ENCODE data around the gene DNPH1. TPM values are rescaled to one million over a fixed set of nuclear protein-coding genes. Genes with fewer than 3 reads are reported as not detected.

Gene DNPH1
- polyA plus RNA-seq, 6 donors from 2014 or later, result 101 to 176 (median 133) TPM

- DNase-seq (no peak), ATAC-seq (ENCODE audit: low read depth in 2 of 2) (no peak)
- peaks cover 6 to 50% (median 42%) of the 10 kb centered on the region in 3 donors for H3K27me3 Mint-ChIP-seq
- H3K9me3 Mint-ChIP-seq, result no peaks in the 10 kb centered on the region
- no peak overlapping the region for H3K27ac Mint-ChIP-seq
- peaks cover 7 to 15% (median 11%) of the 10 kb centered on the region in 3 donors for H3K4me1 Mint-ChIP-seq
- no peaks in the 10 kb centered on the region for H3K36me3 Mint-ChIP-seq
- H3K4me3 Mint-ChIP-seq, result no peak overlapping the region
Observed at GRCh38 chr6:43260791-43261190, 31.5 kb upstream of the DNPH1 start.

- no peak for ATAC-seq (ENCODE audit: low read depth in 2 of 2)
- Mint-ChIP-seq H3K4me1 (peaks cover 7 to 15% (median 11%) of the 10 kb centered on the region in 3 donors), H3K27ac (no peak overlapping the region), H3K36me3 (no peaks in the 10 kb centered on the region), H3K27me3 (peaks cover 11 to 58% (median 42%) of the 10 kb centered on the region in 3 donors), H3K9me3 (no peaks in the 10 kb centered on the region), H3K4me3 (peak overlapping the region in 1 of 8 donors; percentile 41)
- no peak for DNase-seq
Observed at GRCh38 chr6:43258807-43259686, 29.8 kb upstream of the DNPH1 start.

GRCh38 chr6:43258180-43258579, 28.9 kb upstream of the DNPH1 start:
- no peak for DNase-seq
- H3K27me3 Mint-ChIP-seq, result peaks cover 12 to 67% (median 44%) of the 10 kb centered on the region in 3 donors

GRCh38 chr6:43257367-43258145, 28.3 kb upstream of the DNPH1 start:
- Mint-ChIP-seq H3K4me1 (peaks cover 0 to 8% (median 4%) of the 10 kb centered on the region in 3 donors), H3K4me3 (no peak overlapping the region), H3K36me3 (no peaks in the 10 kb centered on the region), H3K9me3 (no peaks in the 10 kb centered on the region), H3K27me3 (peaks cover 17 to 73% (median 50%) of the 10 kb centered on the region in 3 donors), H3K27ac (peak overlapping the region in 2 of 6 donors; percentile 34 to 56)
- DNase-seq (no peak), ATAC-seq (ENCODE audit: low read depth in 2 of 2) (no peak)

More at GRCh38 chr6:43258180-43258579, 28.9 kb upstream of the DNPH1 start:
- Mint-ChIP-seq H3K27ac (no peak overlapping the region), H3K4me1 (peaks cover under 1 to 10% (median 4%) of the 10 kb centered on the region in 3 donors), H3K9me3 (no peaks in the 10 kb centered on the region), H3K36me3 (no peaks in the 10 kb centered on the region), H3K4me3 (no peak overlapping the region)
- ATAC-seq (ENCODE audit: low read depth in 2 of 2), result no peak

- Mint-ChIP-seq H3K36me3 (no peaks in the 10 kb centered on the region), H3K27ac (peak overlapping the region in 1 of 6 donors; percentile 23), H3K4me3 (no peak overlapping the region), H3K4me1 (peaks cover 0 to 2% (median 0%) of the 10 kb centered on the region in 3 donors), H3K9me3 (no peaks in the 10 kb centered on the region), H3K27me3 (peaks cover 20 to 75% (median 58%) of the 10 kb centered on the region in 3 donors)
- ATAC-seq (ENCODE audit: low read depth in 2 of 2) (no peak), DNase-seq (no peak)
Observed at GRCh38 chr6:43256670-43257366, 27.5 kb upstream of the DNPH1 start.

- ATAC-seq (ENCODE audit: low read depth in 2 of 2), result no peak
- no peak overlapping the region for H3K4me3 Mint-ChIP-seq
- DNase-seq, result no peak
- H3K27ac Mint-ChIP-seq, result peak overlapping the region in 1 of 6 donors; percentile 86
- H3K4me1 Mint-ChIP-seq, result peaks cover 5 to 12% (median 8%) of the 10 kb centered on the region in 3 donors
- H3K27me3 Mint-ChIP-seq, result peaks cover 33 to 85% (median 70%) of the 10 kb centered on the region in 3 donors
- H3K36me3 Mint-ChIP-seq, result no peaks in the 10 kb centered on the region
- no peaks in the 10 kb centered on the region for H3K9me3 Mint-ChIP-seq
Observed at GRCh38 chr6:43255408-43256054, 26.2 kb upstream of the DNPH1 start.

GRCh38 chr6:43254846-43255245, 25.6 kb upstream of the DNPH1 start:
- DNase-seq (no peak), ATAC-seq (ENCODE audit: low read depth in 2 of 2) (no peak)
- peaks cover 35 to 82% (median 70%) of the 10 kb centered on the region in 3 donors for H3K27me3 Mint-ChIP-seq
- H3K27ac Mint-ChIP-seq, result no peak overlapping the region
- H3K36me3 Mint-ChIP-seq, result no peaks in the 10 kb centered on the region
- peaks cover 5 to 12% (median 8%) of the 10 kb centered on the region in 3 donors for H3K4me1 Mint-ChIP-seq
- H3K9me3 Mint-ChIP-seq, result no peaks in the 10 kb centered on the region
- no peak overlapping the region for H3K4me3 Mint-ChIP-seq

GRCh38 chr6:43254138-43254817, 25.0 kb upstream of the DNPH1 start:
- no peak for ATAC-seq (ENCODE audit: low read depth in 2 of 2)
- peaks cover 35 to 77% (median 65%) of the 10 kb centered on the region in 3 donors for H3K27me3 Mint-ChIP-seq

GRCh38 chr6:43253401-43253800, 24.1 kb upstream of the DNPH1 start:
- Mint-ChIP-seq H3K4me3 (no peak overlapping the region), H3K36me3 (no peaks in the 10 kb centered on the region), H3K9me3 (no peaks in the 10 kb centered on the region), H3K27ac (no peak overlapping the region), H3K27me3 (peaks cover 35 to 71% (median 60%) of the 10 kb centered on the region in 3 donors), H3K4me1 (peaks cover 5 to 12% (median 8%) of the 10 kb centered on the region in 3 donors)
- ATAC-seq (ENCODE audit: low read depth in 2 of 2) (no peak), DNase-seq (no peak)

More at GRCh38 chr6:43254138-43254817, 25.0 kb upstream of the DNPH1 start:
- Mint-ChIP-seq H3K4me1 (peaks cover 5 to 12% (median 8%) of the 10 kb centered on the region in 3 donors), H3K36me3 (no peaks in the 10 kb centered on the region), H3K27ac (no peak overlapping the region), H3K4me3 (no peak overlapping the region), H3K9me3 (no peaks in the 10 kb centered on the region)
- no peak for DNase-seq

GRCh38 chr6:43250992-43251373, 21.7 kb upstream of the DNPH1 start:
- H3K4me3 Mint-ChIP-seq, result peak overlapping the region in 1 of 8 donors; percentile 6
- H3K4me1 Mint-ChIP-seq, result peaks cover 23 to 26% (median 23%) of the 10 kb centered on the region in 3 donors
- ATAC-seq (ENCODE audit: low read depth in 2 of 2), result no peak
- no peaks in the 10 kb centered on the region for H3K9me3 Mint-ChIP-seq
- H3K27ac Mint-ChIP-seq, result peak overlapping the region in 1 of 6 donors; percentile 40
- peaks cover 37 to 60% (median 44%) of the 10 kb centered on the region in 3 donors for H3K27me3 Mint-ChIP-seq
- DNase-seq, result no peak
- H3K36me3 Mint-ChIP-seq, result no peaks in the 10 kb centered on the region

- Mint-ChIP-seq H3K4me1 (peaks cover 23 to 26% (median 24%) of the 10 kb centered on the region in 3 donors), H3K9me3 (no peaks in the 10 kb centered on the region), H3K4me3 (peak overlapping the region in 3 of 8 donors; percentile 74 to 92 (median 87)), H3K27ac (no peak overlapping the region), H3K27me3 (peaks cover 31 to 41% (median 32%) of the 10 kb centered on the region in 3 donors), H3K36me3 (no peaks in the 10 kb centered on the region)
- no peak for ATAC-seq (ENCODE audit: low read depth in 2 of 2)
- DNase-seq, result no peak
Observed at GRCh38 chr6:43248791-43249190, 19.5 kb upstream of the DNPH1 start.

- H3K4me3 Mint-ChIP-seq, result peak overlapping the region in 5 of 8 donors; percentile 87 to 97 (median 92)
Observed at GRCh38 chr6:43248101-43248500, 18.8 kb upstream of the DNPH1 start.

More at GRCh38 chr6:43248101-43248500, 18.8 kb upstream of the DNPH1 start:
- no peaks in the 10 kb centered on the region for H3K9me3 Mint-ChIP-seq
- ATAC-seq (ENCODE audit: low read depth in 2 of 2) (no peak), DNase-seq (no peak)
- H3K27me3 Mint-ChIP-seq, result peaks cover 25 to 34% (median 29%) of the 10 kb centered on the region in 3 donors
- no peaks in the 10 kb centered on the region for H3K36me3 Mint-ChIP-seq
- peaks cover 23 to 26% (median 24%) of the 10 kb centered on the region in 3 donors for H3K4me1 Mint-ChIP-seq
- peak overlapping the region in 4 of 6 donors; percentile 58 to 94 (median 90) for H3K27ac Mint-ChIP-seq
